Measurements from ENCODE around the gene LRCH4. TPM values are rescaled to one million over a fixed set of nuclear protein-coding genes. Genes with fewer than 3 reads are reported as not detected.

Gene LRCH4
- total and polyA plus RNA-seq, 9 of the 15 experiments (the other 6 are each of a cell fraction or from before 2014, with no cell fraction given) = 0.06 to 63.3 (median 15.0) TPM

DNA sequence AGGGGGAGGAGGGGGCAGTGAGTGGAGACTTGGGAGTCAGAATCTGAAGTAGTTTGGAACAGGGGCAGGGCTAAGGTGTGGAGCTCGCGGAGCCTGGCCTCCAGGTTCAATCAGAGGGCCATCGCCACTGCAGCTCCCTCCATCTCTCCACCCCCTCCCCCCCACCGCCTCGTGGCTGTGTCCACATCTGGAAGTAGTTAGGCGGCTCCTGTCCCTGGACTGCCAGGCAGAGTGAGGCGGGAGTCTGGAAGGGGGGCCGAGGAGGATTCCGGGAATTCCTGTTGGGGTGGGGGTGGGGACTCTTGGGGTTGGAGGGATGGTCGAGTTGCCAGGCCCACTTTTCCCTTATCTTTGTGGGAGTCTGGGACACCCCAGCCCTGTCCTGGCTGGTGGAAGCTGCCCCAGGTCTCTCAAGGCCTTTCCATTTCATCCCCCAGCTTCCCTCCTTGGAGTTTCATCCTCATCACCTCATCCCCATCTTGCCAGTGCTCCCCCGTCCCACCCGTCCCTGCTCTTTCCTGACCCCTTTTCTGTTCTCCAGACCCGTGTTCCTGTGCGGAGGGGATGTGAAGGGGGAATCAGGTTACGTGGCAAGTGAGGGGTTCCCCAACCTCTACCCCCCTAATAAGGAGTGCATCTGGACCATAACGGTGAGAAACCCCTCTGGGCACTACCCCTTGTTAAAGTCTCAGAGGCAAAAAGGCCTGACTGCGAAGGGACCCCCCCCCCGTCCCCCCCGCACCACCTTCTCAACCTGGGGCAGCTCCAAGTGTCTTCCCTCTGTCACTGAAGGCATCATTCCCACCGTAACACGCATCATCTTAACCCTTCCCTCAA, 17.2 kb upstream of the LRCH4 start (continued):
- TF ChIP-seq MYC (IDR thresholded peaks at IDR 0.05; ENCODE audit: low read depth, low read length) (0 out of 2 replicates have a peak, but pooled peaks have one; percentile 36), MYC (CRISPR knock-in tag; IDR thresholded peaks at IDR 0.05; ENCODE audit: borderline replicate concordance, low read depth) (no peak), ZNF263 (CRISPR knock-in tag; IDR thresholded peaks at IDR 0.05; ENCODE audit: borderline replicate concordance) (peak; percentile 23; the same call in 1 of the 2 replicates), HMG20A (CRISPR knock-in tag; conservative IDR thresholded peaks at IDR 0.05) (no peak), ZBTB7A (IDR thresholded peaks at IDR 0.05; ENCODE audit: borderline replicate concordance, control insufficient read depth, low read depth, low read length) (0 out of 2 replicates have a peak, but pooled peaks have one; percentile 23), C11orf30 (IDR thresholded peaks at IDR 0.05; ENCODE audit: low read depth) (no peak), RAD21 (CRISPR knock-in tag; conservative IDR thresholded peaks at IDR 0.05 in 1 of 2, IDR thresholded peaks at IDR 0.05 in 1 of 2) (no peak), CCNT2 (IDR thresholded peaks at IDR 0.05; ENCODE audit: borderline replicate concordance, extremely low read depth, insufficient read length, low read depth, low read length) (no peak), ADNP (tag; IDR thresholded peaks at IDR 0.05) (no peak), MCM5 (IDR thresholded peaks at IDR 0.05; ENCODE audit: low read depth) (no peak), RBM34 (IDR thresholded peaks at IDR 0.05; ENCODE audit: borderline replicate concordance, insufficient read depth, low read length) (no peak), ZNF780A (CRISPR knock-in tag; IDR thresholded peaks at IDR 0.05) (no peak), RBBP5 (IDR thresholded peaks at IDR 0.05; ENCODE audit: borderline replicate concordance, insufficient read depth, low read length, poor library complexity, severe bottlenecking) (peak; percentile 26), STAG1 (CRISPR knock-in tag; IDR thresholded peaks at IDR 0.05; ENCODE audit: borderline replicate concordance) (no peak), ZNF785 (CRISPR knock-in tag; IDR thresholded peaks at IDR 0.05) (no peak), ESRRA (IDR thresholded peaks at IDR 0.05; ENCODE audit: borderline replicate concordance, low read depth) (no peak), ZKSCAN8 (CRISPR knock-in tag; IDR thresholded peaks at IDR 0.05) (no peak), ZNF707 (CRISPR knock-in tag; conservative IDR thresholded peaks at IDR 0.05) (no peak), YBX1 (IDR thresholded peaks at IDR 0.05) (no peak), LARP7 (IDR thresholded peaks at IDR 0.05) (no peak), FOXP4 (CRISPR knock-in tag; IDR thresholded peaks at IDR 0.05; ENCODE audit: borderline replicate concordance) (no peak)
- TF ChIP-seq, protein P1, sequence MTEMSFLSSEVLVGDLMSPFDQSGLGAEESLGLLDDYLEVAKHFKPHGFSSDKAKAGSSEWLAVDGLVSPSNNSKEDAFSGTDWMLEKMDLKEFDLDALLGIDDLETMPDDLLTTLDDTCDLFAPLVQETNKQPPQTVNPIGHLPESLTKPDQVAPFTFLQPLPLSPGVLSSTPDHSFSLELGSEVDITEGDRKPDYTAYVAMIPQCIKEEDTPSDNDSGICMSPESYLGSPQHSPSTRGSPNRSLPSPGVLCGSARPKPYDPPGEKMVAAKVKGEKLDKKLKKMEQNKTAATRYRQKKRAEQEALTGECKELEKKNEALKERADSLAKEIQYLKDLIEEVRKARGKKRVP (CRISPR knock-in tag; IDR thresholded peaks at IDR 0.05) = no peak
- TF ChIP-seq, protein P2, sequence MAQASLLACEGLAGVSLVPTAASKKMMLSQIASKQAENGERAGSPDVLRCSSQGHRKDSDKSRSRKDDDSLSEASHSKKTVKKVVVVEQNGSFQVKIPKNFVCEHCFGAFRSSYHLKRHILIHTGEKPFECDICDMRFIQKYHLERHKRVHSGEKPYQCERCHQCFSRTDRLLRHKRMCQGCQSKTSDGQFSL (CRISPR knock-in tag; IDR thresholded peaks at IDR 0.05) = peak; percentile 48; the same call in 1 of the 2 replicates
- TF ChIP-seq, protein P2 (tag; IDR thresholded peaks at IDR 0.05) = no peak

Data from K562 (cell line).